Measurements from ENCODE around the gene JAKMIP1. TPM values are rescaled to one million over a fixed set of nuclear protein-coding genes. Genes with fewer than 3 reads are reported as not detected.

JAKMIP1 gene
- total RNA-seq, 1 donor, result 1.4 TPM

DNA sequence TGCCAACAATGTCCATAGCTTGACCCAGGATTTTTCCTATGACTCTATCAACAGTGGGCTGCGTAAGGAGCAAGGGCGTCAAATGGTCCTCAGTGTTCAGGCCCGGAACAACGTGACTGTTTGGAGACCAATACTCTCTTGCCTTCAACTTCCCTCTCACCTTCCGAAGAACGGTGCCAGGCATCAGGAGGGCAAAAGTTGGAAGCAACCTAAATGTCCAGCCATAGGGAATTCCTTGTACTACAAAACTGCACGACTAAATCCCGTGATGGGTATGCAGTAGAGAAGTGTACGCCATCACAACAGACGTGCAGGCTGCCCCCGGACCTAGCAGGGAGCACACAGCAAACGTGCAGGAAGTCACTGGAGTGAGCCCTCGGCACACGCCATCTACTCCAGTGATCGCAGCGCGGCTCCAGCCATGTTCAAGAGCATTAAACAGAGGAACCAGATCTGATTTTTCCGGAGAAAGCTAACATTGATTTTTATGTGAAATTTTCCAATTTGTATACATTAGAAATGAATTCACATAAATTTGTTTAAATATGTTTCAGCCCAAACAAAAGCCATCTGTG lies 79.0 kb downstream of the JAKMIP1 start:
- H3K4me3 ChIP-seq (ENCODE audit: low read length), result no peak overlapping the region
- H3K9me3 ChIP-seq (ENCODE audit: low read depth, low read length), result no peaks in the 10 kb centered on the region
- no peaks in the 10 kb centered on the region for H3K27me3 ChIP-seq (ENCODE audit: insufficient read depth, low read length)
- no peaks in the 10 kb centered on the region for H3K4me1 ChIP-seq (ENCODE audit: insufficient read depth, low read length)

GRCh38 chr4:6120361-6120760 lies 80.0 kb downstream of the JAKMIP1 start:
- no peaks in the 10 kb centered on the region for H3K27me3 ChIP-seq (ENCODE audit: insufficient read depth, low read length)
- H3K4me1 ChIP-seq (ENCODE audit: insufficient read depth, low read length), result no peaks in the 10 kb centered on the region
- no peak overlapping the region for H3K4me3 ChIP-seq (ENCODE audit: low read length)

DNA sequence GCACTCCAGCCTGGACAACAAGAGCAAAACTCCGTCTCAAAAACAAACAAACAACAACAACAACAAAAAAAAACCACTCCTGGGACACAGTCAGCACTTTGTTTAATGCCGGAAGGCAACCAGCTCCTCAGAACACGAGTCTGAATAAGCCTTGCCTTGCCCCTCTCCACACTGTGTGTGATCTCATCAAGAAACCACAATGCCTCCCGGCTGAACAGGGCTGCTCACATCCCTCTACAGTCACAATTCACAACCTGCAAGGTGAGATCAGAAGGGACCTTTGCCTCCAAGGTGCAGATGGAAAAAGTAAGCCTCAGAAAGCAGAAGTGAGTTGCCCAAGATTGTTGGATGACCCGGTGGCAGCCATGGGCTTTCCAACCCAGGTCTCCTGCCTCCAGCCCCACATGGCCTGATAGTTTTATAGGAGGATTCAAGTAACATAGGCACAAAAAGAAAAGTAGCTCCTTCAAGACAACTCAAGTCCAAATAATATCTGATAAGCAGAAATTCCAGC lies 80.8 kb downstream of the JAKMIP1 start:
- no peaks in the 10 kb centered on the region for H3K27me3 ChIP-seq (ENCODE audit: insufficient read depth, low read length)
- H3K9me3 ChIP-seq (ENCODE audit: low read depth, low read length), result no peaks in the 10 kb centered on the region
- H3K4me3 ChIP-seq (ENCODE audit: low read length), result no peak overlapping the region
- H3K4me1 ChIP-seq (ENCODE audit: insufficient read depth, low read length), result no peaks in the 10 kb centered on the region

More at GRCh38 chr4:6120361-6120760, 80.0 kb downstream of the JAKMIP1 start:
- no peaks in the 10 kb centered on the region for H3K9me3 ChIP-seq (ENCODE audit: low read depth, low read length)

- no peaks in the 10 kb centered on the region for H3K27me3 ChIP-seq (ENCODE audit: insufficient read depth, low read length)
- H3K4me1 ChIP-seq (ENCODE audit: insufficient read depth, low read length), result no peaks in the 10 kb centered on the region
- no peak overlapping the region for H3K4me3 ChIP-seq (ENCODE audit: low read length)
- no peaks in the 10 kb centered on the region for H3K9me3 ChIP-seq (ENCODE audit: low read depth, low read length)
Measured at GRCh38 chr4:6118201-6118600, 82.1 kb downstream of the JAKMIP1 start.

GRCh38 chr4:6116696-6117285 lies 83.6 kb downstream of the JAKMIP1 start:
- no peaks in the 10 kb centered on the region for H3K9me3 ChIP-seq (ENCODE audit: low read depth, low read length)
- H3K4me3 ChIP-seq (ENCODE audit: low read length), result no peak overlapping the region
- no peaks in the 10 kb centered on the region for H3K4me1 ChIP-seq (ENCODE audit: insufficient read depth, low read length)
- no peaks in the 10 kb centered on the region for H3K27me3 ChIP-seq (ENCODE audit: insufficient read depth, low read length)

DNA sequence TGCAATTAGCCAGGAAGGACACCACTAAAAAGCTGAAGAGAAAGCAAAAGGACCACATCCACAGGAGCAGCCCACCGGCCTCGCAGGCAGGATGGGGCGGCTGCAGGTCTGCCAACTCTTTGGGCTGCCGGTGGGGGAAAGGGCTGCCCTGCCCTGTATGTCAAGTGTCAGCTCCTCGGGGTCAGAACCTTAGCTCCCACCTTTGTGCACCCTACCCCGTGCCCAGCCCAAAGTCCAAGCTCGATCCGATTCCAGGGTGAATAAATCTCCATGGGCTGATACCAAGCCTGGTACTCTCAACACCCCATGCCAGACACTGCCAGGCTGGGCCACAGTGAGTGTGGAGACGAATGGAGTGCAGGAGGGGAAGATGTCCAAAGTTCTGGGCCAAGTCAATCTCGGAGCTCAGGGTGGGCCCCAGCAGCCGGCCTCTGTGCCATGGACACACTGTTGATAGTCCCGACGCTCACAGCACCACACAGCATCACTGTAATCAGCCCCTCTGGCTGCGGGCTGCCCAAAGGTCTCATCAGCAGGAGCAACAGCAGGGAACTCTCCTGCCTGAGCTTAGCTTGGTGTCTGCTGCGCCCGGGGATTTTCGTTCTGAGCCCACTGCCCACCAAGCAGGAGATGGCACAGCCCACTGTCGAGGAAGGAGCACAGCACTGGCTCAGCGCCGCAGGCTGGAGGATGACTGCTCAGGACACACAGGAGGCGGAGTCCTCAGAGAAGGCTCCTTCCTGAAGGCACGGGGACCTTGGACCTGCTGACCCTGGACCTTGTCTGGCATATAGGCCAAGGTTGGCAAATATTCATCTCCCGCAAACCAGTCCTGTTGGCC lies 84.4 kb downstream of the JAKMIP1 start:
- H3K27me3 ChIP-seq (ENCODE audit: insufficient read depth, low read length), result no peaks in the 10 kb centered on the region
- no peaks in the 10 kb centered on the region for H3K4me1 ChIP-seq (ENCODE audit: insufficient read depth, low read length)
- H3K4me3 ChIP-seq (ENCODE audit: low read length), result no peak overlapping the region
- H3K9me3 ChIP-seq (ENCODE audit: low read depth, low read length), result no peaks in the 10 kb centered on the region

- Histone ChIP-seq H3K4me3 (ENCODE audit: low read length) (no peak overlapping the region), H3K27me3 (ENCODE audit: insufficient read depth, low read length) (no peaks in the 10 kb centered on the region), H3K9me3 (ENCODE audit: low read depth, low read length) (no peaks in the 10 kb centered on the region), H3K4me1 (ENCODE audit: insufficient read depth, low read length) (no peaks in the 10 kb centered on the region)
Measured at GRCh38 chr4:6115342-6115741, 85.0 kb downstream of the JAKMIP1 start.

GRCh38 chr4:6114601-6115000 lies 85.7 kb downstream of the JAKMIP1 start:
- Histone ChIP-seq H3K9me3 (ENCODE audit: low read depth, low read length) (no peaks in the 10 kb centered on the region), H3K4me3 (ENCODE audit: low read length) (no peak overlapping the region), H3K4me1 (ENCODE audit: insufficient read depth, low read length) (no peaks in the 10 kb centered on the region), H3K27me3 (ENCODE audit: insufficient read depth, low read length) (no peaks in the 10 kb centered on the region)

DNA sequence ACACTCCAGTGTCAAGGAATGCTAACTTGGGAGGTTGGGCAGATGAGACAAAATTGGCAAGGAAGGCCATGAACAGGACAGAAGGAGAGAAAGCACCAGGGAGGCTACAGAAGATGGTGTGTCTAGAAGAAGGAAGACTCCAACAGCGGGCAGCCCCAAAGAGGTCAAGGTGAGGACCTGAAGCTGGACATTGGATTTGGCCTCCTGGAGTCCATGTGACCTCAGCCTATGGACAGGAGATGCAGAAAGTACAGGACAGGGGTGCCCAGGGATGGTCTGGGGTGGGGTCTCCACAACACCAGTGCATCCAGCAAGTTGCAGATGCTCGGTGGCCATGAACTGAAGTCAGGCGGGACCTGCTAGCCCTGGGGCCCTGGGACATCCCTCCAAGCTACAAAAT lies 86.2 kb downstream of the JAKMIP1 start:
- Histone ChIP-seq H3K9me3 (ENCODE audit: low read depth, low read length) (no peaks in the 10 kb centered on the region), H3K4me1 (ENCODE audit: insufficient read depth, low read length) (no peaks in the 10 kb centered on the region), H3K27me3 (ENCODE audit: insufficient read depth, low read length) (no peaks in the 10 kb centered on the region), H3K4me3 (ENCODE audit: low read length) (no peak overlapping the region)

DNA sequence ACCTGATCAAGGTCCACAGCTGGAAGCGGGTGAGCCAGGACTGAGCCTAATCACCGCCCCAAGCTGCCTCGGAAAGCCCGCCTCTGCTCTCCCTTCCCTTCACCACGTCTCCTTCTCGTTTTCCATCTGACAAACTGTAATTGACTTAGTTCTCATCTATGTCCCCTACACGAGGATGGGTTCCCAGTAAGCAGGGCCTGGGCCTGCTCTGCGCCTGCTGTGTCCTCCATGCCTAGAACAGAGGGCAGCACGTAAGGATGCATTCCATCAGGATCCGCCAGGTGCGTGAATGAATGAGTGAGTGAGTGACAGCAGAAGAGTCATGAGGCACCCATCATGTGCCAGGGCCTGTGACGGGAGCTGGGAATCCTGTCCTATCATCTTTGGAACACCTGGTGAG lies 86.7 kb downstream of the JAKMIP1 start:
- H3K9me3 ChIP-seq (ENCODE audit: low read depth, low read length), result no peaks in the 10 kb centered on the region
- no peak overlapping the region for H3K4me3 ChIP-seq (ENCODE audit: low read length)
- no peaks in the 10 kb centered on the region for H3K4me1 ChIP-seq (ENCODE audit: insufficient read depth, low read length)
- no peaks in the 10 kb centered on the region for H3K27me3 ChIP-seq (ENCODE audit: insufficient read depth, low read length)

DNA sequence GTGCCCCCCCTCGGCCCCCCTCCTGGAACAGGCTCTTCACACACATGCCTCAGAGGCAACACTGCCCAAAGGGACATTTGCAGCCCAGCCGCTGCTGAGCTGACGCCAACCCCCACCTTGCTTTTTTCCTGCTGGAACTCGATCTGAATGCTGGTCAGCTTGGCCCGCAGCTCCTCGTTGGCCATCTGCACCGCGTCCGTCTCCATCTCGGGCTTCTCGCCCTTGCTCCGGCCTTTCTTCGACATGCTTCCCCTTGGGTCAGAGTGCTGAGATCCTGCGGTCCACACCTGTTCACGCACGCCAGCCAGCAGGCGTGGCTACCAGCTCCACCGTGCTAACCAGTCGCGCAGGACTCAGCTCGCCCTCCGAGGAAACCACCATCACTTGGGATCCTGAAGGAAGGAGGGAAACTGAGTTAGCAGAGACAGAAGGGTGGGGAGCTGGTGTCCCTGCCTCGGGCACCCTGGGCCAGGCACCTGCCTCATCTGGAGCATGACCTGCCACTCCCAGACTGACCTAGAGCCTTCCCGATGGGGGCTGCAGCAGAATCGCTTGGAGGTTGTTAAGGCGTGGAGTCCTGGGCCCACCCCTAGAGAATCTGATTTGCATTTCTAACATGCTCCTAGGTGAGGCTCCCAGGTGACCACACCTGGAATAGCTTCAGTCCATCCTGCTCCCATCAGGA lies 87.6 kb downstream of the JAKMIP1 start:
- no peak overlapping the region for H3K4me3 ChIP-seq (ENCODE audit: low read length)
- no peaks in the 10 kb centered on the region for H3K9me3 ChIP-seq (ENCODE audit: low read depth, low read length)
- no peaks in the 10 kb centered on the region for H3K4me1 ChIP-seq (ENCODE audit: insufficient read depth, low read length)
- no peaks in the 10 kb centered on the region for H3K27me3 ChIP-seq (ENCODE audit: insufficient read depth, low read length)

- H3K4me1 ChIP-seq (ENCODE audit: insufficient read depth, low read length), result no peaks in the 10 kb centered on the region
- H3K27me3 ChIP-seq (ENCODE audit: insufficient read depth, low read length), result no peaks in the 10 kb centered on the region
- no peaks in the 10 kb centered on the region for H3K9me3 ChIP-seq (ENCODE audit: low read depth, low read length)
- no peak overlapping the region for H3K4me3 ChIP-seq (ENCODE audit: low read length)
Measured at GRCh38 chr4:6111354-6111960, 88.9 kb downstream of the JAKMIP1 start.

DNA sequence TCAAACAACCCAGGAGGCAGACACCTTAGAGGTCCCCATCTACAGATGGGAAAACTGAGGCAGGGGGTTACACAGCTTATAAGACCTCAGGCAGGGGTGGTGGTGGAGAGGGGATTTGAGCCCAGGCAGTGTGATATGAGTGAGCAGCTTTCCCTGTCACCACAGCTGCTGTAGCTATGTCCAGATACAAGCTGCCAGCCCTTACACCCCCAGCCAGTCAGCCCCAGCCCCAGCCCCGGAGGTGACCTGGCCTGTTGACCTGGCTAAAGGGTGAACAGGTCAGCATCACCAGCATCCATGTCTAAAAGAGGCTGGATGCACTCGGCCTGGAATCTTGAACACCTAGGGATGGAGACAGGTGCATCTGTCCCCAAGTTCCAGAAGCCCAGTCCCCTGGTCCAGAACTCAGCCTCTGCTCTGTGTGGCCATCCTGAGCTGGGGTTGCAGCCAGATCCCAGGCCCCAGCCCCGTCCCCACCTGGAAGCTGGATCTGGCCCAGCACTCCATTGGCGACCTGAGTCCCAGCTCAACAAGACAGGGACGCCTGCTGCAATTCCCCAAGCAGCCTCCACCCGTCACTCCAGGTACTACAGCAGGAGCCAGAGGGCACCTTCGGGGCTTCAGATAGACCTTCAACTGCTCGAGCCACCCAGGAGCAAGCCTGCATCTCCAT lies 89.5 kb downstream of the JAKMIP1 start:
- Histone ChIP-seq H3K27me3 (ENCODE audit: insufficient read depth, low read length) (no peaks in the 10 kb centered on the region), H3K9me3 (ENCODE audit: low read depth, low read length) (no peaks in the 10 kb centered on the region), H3K4me1 (ENCODE audit: insufficient read depth, low read length) (no peaks in the 10 kb centered on the region), H3K4me3 (ENCODE audit: low read length) (no peak overlapping the region)

- Histone ChIP-seq H3K4me3 (ENCODE audit: low read length) (no peak overlapping the region), H3K4me1 (ENCODE audit: insufficient read depth, low read length) (no peaks in the 10 kb centered on the region), H3K27me3 (ENCODE audit: insufficient read depth, low read length) (no peaks in the 10 kb centered on the region), H3K9me3 (ENCODE audit: low read depth, low read length) (no peaks in the 10 kb centered on the region)
Measured at GRCh38 chr4:6109842-6110560, 90.3 kb downstream of the JAKMIP1 start.
